ENCODE measurements around the gene DPEP2NB.
A peak's percentile ranks its signal among the peaks of the same experiment; 100 is the strongest.

- TF ChIP-seq CTCF (IDR thresholded peaks at IDR 0.05), result peak; percentile 83 to 88 (median 87)
- TF ChIP-seq POLR2A (IDR thresholded peaks at IDR 0.05; ENCODE audit: low read depth), result no peak
- TF ChIP-seq EP300 (IDR thresholded peaks at IDR 0.05), result no peak
- peak in 1 of 2 donors; percentile 19 for TF ChIP-seq POLR2AphosphoS5 (IDR thresholded peaks at IDR 0.05)
Measured at GRCh38 chr16:68040506-68041288, 25.0 kb upstream of the DPEP2NB start.
